HCT116 (cell line): ENCODE measurements around the gene MRPS18A.

Experiments used
- CTCF ChIP-seq, 3 experiments: fragments of 200-600 bp in 1 of 3; sonication (generic) in 1 of 3; IDR thresholded peaks in 2 of 3; conservative IDR thresholded peaks in 1 of 3; 2 replicates each; pipeline ENCODE4 v1.5.1; 2012 to 2017; ENCODE audit warnings: low read depth in 2 of 3, low read length in 2 of 3, antibody characterized with exemption in 1 of 3, borderline replicate concordance in 1 of 3, control low read depth in 1 of 3, mild to moderate bottlenecking in 1 of 3, mixed read lengths in 1 of 3, mixed run types in 1 of 3, moderate library complexity in 1 of 3; ENCODE audit not compliant: insufficient read depth in 1 of 3
- POLR2A ChIP-seq: IDR thresholded peaks from 2 replicates; pipeline ENCODE4 v1.7.0; 2011; ENCODE audit warnings: borderline replicate concordance; ENCODE audit not compliant: insufficient read depth, insufficient read length; ENCODE audit errors: extremely low read depth

GRCh38 chr6:43671801-43672690 is 15.5 kb downstream of the MRPS18A start:
- TF ChIP-seq CTCF (IDR thresholded peaks at IDR 0.05 in 2 of 3, conservative IDR thresholded peaks at IDR 0.05 in 1 of 3; ENCODE audit: borderline replicate concordance in 1 of 3, insufficient read depth in 1 of 3, low read depth in 2 of 3, low read length in 2 of 3) (no peak), POLR2A (no peak)
